Left ventricle myocardium inferior (tissue), 1 donor: Measurements from ENCODE around the gene CDON. TPM values are rescaled to one million over a fixed set of nuclear protein-coding genes. Genes with fewer than 3 reads are reported as not detected.

Experiments
- DNase-seq: peaks from one replicate; pipeline ENCODE4 v3.0.0-alpha.2; 2020
- H3K27ac ChIP-seq: fragments of 200-600 bp; replicated peaks from 2 replicates; pipeline ENCODE4 v1.8.0; 2021
- H3K27me3 ChIP-seq: fragments of 200-600 bp; 2 replicates; pipeline ENCODE4 v1.8.0; 2021; ENCODE audit warnings: low read depth
- H3K36me3 ChIP-seq: fragments of 200-600 bp; 2 replicates; pipeline ENCODE4 v1.8.0; 2021
- H3K4me1 ChIP-seq: fragments of 200-600 bp; 2 replicates; pipeline ENCODE4 v1.8.0; 2021
- H3K4me3 ChIP-seq: fragments of 200-600 bp; 2 replicates; pipeline ENCODE4 v1.8.0; 2021; ENCODE audit warnings: mild to moderate bottlenecking, moderate library complexity
- H3K9me3 ChIP-seq: fragments of 200-600 bp; replicated peaks from 2 replicates; pipeline ENCODE4 v1.8.0; 2021
- CTCF ChIP-seq: fragments of 200-600 bp; IDR thresholded peaks from 2 replicates; pipeline ENCODE4 v1.8.0; 2021; ENCODE audit warnings: antibody characterized with exemption, mild to moderate bottlenecking, borderline replicate concordance
- intact Hi-C: fragments of 100-400 bp; cut with micrococcal nuclease; formaldehyde crosslinking; loops from one replicate; pipeline ENCODE4 v1.11.0; 2022
- total RNA-seq: library from RNA; stranded (reverse); fragmentation: NEBNext Ultra II Directional; extraction: Animal tissue kit (Norgen Biotek cat#: 25700); gene quantifications from one replicate; pipeline ENCODE4 v1.2.1, GENCODE V29; 2021
- donor health status: DM: no; HTN: yes; CAD: no; lungs with severe emphysema.

The CDON gene
- total RNA-seq, 1 donor from 2014 or later = 9.9 TPM

DNA sequence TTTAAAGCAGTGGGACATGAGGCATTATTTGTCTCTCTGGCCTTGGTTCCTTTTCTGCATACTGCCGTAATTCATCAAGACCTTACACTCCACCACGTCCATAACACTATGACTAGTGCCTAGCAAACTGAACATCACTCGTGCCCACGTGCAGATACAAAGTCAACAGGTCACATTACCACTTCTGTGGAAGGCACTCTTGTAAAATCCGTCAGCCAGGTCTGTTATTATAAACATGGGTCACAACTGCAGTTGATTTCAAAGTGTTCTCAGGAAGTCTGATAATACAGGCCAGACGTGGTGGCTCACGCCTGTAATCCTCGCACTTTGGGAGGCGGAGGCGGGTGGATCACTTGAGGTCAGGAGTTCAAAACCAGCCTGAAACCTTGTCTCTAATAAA lies 102.7 kb downstream of the CDON start:
- no peak overlapping the region for H3K27ac ChIP-seq
- no peak for TF ChIP-seq CTCF
- peaks cover 13% of the 10 kb centered on the region for H3K9me3 ChIP-seq
- H3K4me3 ChIP-seq = no peak overlapping the region
- H3K36me3 ChIP-seq = peaks cover 21% of the 10 kb centered on the region
- H3K4me1 ChIP-seq = no peaks in the 10 kb centered on the region
- no peak for DNase-seq
- intact Hi-C loops = no loop called here
- H3K27me3 ChIP-seq = no peaks in the 10 kb centered on the region

DNA sequence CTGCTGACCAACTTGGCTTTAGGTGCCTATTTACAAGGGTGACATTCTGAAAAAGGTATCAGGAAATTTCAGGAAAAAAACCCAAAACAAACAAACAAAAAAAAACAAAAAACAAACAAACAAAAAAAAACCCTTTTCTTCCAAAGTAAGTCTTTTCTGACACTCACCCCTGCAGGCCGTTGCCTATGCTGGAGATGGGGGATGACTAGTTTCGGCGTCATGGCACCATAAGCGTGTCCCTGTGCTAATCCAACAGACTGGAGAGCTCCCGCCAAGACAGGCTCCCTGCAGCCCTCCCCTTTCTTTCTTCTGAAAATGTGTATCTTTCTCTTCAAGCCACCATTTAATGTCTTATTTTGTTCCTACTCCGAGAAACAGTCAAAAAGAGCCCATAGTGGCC lies 103.2 kb downstream of the CDON start:
- Histone ChIP-seq H3K9me3 (peaks cover 13% of the 10 kb centered on the region), H3K27me3 (no peaks in the 10 kb centered on the region), H3K4me1 (no peaks in the 10 kb centered on the region), H3K36me3 (peaks cover 21% of the 10 kb centered on the region), H3K4me3 (no peak overlapping the region), H3K27ac (no peak overlapping the region)
- intact Hi-C loops = no loop called here
- TF ChIP-seq CTCF = no peak
- DNase-seq = no peak

GRCh38 chr11:125958872-125959400 lies 103.7 kb downstream of the CDON start:
- intact Hi-C loops = no loop called here
- H3K27me3 ChIP-seq = no peaks in the 10 kb centered on the region
- peaks cover 13% of the 10 kb centered on the region for H3K9me3 ChIP-seq
- no peak overlapping the region for H3K27ac ChIP-seq
- peaks cover 21% of the 10 kb centered on the region for H3K36me3 ChIP-seq
- no peak overlapping the region for H3K4me3 ChIP-seq
- DNase-seq = no peak
- no peaks in the 10 kb centered on the region for H3K4me1 ChIP-seq
- no peak for TF ChIP-seq CTCF

DNA sequence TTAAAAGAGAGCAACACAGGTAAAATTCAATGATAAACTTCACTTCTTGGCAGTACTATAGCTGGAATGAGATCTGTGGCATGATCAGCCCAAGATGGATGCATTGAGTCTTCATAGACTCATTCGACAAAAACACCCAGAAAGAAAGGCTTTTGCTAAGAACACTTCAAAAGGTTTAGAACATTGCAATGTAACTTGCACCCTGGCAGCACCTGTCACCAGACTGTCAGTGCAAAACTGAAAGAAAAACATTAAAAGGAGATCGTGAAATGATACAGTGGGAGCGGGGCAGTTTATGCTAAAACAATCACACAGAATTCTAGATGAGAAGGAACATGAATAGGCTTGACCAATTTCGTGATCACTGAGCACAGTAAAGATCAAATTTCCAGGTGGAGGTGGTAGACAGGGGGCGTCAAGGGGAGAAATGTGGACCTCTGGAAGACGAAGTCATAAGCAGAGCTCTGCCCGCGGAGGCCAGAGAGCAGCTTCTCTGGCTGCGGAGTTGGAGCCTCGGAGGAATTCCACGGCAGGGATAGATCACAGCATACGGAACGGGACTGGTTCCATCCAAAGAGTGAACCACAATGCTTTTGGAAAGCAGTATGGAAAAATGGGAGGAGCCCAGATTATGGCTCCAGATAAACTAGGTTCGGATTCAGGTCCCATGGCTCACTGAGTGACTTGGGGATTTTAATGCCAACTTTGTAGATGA lies 104.9 kb downstream of the CDON start:
- intact Hi-C loops = no loop called here
- Histone ChIP-seq H3K9me3 (peaks cover 9% of the 10 kb centered on the region), H3K27ac (no peak overlapping the region), H3K4me1 (peaks cover 3% of the 10 kb centered on the region), H3K4me3 (no peak overlapping the region), H3K27me3 (no peaks in the 10 kb centered on the region), H3K36me3 (peaks cover 21% of the 10 kb centered on the region)
- no peak for TF ChIP-seq CTCF
- no peak for DNase-seq

DNA sequence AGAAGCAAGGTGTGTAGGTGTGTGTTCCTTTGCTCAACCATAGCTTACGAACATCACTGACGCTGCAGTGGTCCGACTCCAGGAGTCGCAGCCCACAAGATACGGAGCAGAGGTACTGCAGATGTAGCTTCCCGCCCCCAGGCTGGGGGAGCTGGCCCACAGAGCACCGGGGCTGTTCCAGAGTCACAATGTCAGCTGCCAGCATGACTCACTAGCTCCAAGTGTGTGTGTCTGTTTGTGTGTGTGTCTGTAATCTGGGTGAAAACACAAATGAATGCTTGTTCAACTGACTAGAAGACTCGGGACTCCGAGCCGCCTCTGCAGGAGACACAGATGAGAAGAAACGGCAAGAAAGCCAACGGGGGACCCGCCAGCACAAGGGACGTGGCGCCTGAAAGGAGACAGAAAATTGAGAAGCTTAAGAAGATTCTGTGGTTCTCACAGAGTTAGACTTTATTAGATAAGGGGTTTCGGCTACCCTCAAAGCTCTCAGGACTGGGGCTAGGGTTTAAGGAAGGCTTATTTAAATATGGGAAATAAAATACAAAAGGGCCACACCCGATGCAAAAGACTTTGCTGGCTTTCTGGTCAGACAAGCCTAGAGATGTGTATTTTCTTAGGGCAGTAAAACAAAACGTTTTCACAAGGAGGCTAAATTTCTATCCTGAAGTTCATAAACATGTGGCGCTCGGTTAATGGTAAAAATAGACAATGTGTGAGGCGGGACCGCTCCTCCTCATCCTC lies 106.1 kb downstream of the CDON start:
- TF ChIP-seq CTCF = no peak
- Histone ChIP-seq H3K9me3 (no peaks in the 10 kb centered on the region), H3K4me1 (peaks cover 13% of the 10 kb centered on the region), H3K27me3 (peaks cover 3% of the 10 kb centered on the region), H3K27ac (peak overlapping the region; percentile 63), H3K4me3 (no peak overlapping the region), H3K36me3 (peaks cover 12% of the 10 kb centered on the region)
- intact Hi-C loops = no loop called here
- peak; percentile 61 for DNase-seq
